ENCODE measurements around the gene CXCL1.

DNA sequence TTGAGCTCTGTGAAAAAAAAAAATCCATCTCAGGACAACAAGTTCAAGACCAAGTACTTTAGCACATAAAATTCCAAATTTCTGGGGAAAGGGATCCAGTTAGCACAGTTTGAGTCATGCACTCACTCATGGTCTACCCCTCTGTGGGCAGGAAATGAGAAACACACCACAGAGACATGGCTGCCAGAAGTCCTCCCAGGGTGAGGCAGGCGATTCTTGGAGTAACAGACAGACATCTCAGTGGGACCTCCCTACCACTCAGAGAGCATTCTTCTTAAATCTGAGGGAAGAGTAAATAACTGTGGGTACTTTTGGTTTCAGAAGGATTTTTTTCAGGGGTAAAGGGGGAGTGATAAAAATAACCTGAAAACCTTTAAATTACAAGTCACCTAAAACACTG lies 14.1 kb downstream of the CXCL1 start:
- no peak for TF ChIP-seq POLR2A (IDR thresholded peaks at IDR 0.05)
- no peak for TF ChIP-seq CTCF (IDR thresholded peaks at IDR 0.05)
